ENCODE results near the gene IPO4. TPM values are rescaled to one million over a fixed set of nuclear protein-coding genes. Genes with fewer than 3 reads are reported as not detected.

The IPO4 gene
- total and polyA plus RNA-seq, 10 of the 15 experiments (the other 5 are each of a cell fraction or from before 2014, with no cell fraction given): 7.8 to 139 (median 37.6) TPM

DNA sequence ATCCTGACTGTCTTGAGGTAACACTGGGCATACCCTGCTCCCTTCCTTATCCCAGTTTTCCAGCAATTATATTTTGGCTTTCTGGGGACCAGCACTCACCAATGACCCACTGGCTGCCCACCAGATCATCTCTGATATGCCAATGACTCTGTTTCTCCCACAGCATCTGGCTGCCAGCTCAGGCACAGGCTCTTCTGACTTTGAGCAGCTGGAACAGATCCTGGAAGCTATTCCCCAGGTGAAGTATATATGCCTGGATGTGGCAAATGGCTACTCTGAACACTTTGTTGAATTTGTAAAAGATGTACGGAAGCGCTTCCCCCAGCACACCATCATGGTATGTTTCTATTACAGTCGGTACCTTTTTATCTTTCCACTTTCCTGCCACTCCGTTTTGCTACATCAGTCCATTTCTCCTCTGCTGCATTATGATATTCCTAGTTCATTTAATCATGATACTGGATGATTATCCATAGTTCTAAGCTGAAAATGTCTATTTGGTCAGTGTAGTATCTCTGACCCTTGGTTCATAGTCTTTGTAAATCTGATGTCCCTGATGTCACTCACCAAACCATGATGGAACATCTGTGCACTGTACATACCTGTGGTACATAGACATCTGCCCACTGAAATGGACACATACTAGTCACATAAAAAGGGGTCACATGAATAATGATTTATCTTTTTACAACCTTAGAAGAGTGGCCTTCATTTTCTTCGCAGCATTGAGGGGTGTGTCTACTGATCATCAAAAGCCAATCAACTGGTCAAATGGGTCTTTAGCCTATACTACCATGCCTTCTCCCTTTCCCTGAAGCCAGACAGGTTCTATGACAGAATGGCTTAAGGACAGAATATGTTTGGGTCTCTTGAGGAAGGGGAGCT is 47.4 kb upstream of the IPO4 start:
- BruUV-seq (replicated peaks): no TSS peak
- in situ Hi-C loops (cut with MboI) (no loop called here), intact Hi-C loops (cut with micrococcal nuclease; ENCODE audit: unreplicated experiment) (no loop called here)
- Histone ChIP-seq H3K4me1 (ENCODE audit: control insufficient read depth, insufficient read depth, low read length) (peaks cover 15% of the 10 kb centered on the region), H2AFZ (ENCODE audit: control insufficient read depth, low read depth, low read length) (no peak overlapping the region), H3K27ac (ENCODE audit: control insufficient read depth, insufficient read depth) (no peak overlapping the region), H3K9ac (ENCODE audit: control insufficient read depth, insufficient read depth, low read length) (no peak overlapping the region), H3K4me2 (ENCODE audit: control insufficient read depth, insufficient read depth) (no peak overlapping the region), H3K27me3 (replicated peaks in 1 of 2; ENCODE audit: control insufficient read depth in 2 of 2, insufficient read depth in 2 of 2, low read length in 1 of 2) (no peaks in the 10 kb centered on the region), H3K4me3 (no peak overlapping the region), H3K79me2 (ENCODE audit: control insufficient read depth, insufficient read depth, low read length) (peaks cover 35% of the 10 kb centered on the region), H3K36me3 (ENCODE audit: control insufficient read depth in 2 of 2, insufficient read depth in 2 of 2, low read length in 1 of 2) (peaks cover 11 to 50% of the 10 kb centered on the region in 2 experiments), H3K9me3 (replicated peaks; ENCODE audit: control insufficient read depth, insufficient read depth, low read length) (no peaks in the 10 kb centered on the region), H4K20me1 (ENCODE audit: control insufficient read depth, insufficient read depth) (no peaks in the 10 kb centered on the region)
- ChIA-PET SMC1A (ENCODE audit: uncharacterized antibody, unreplicated experiment) (interaction anchor here (0.6 to 2.8 kb wide), 8 partner anchors 16 to 188 kb away, joined by 3 to 12 read pairs (median 4); partner anchors contain the start of genes CHMP4A, IPO4 and MDP1), RAD21 (ENCODE audit: unreplicated experiment) (interaction anchor here (1.1 to 1.3 kb wide), 2 partner anchors 61 to 73 kb away, joined by 3 read pairs; no protein-coding TSS in a partner anchor), POLR2A (interaction anchor here (1.4 to 1.9 kb wide), 4 partner anchors 11 to 74 kb away, joined by 3 to 8 read pairs (median 6); partner anchors contain the start of genes IRF9 and MDP1), CTCF (interaction anchor here (0.7 to 3.0 kb wide), 9 partner anchors 20 to 128 kb away, joined by 3 to 11 read pairs (median 6); partner anchors contain the start of genes CHMP4A, CIDEB and MDP1)
- DNase-seq (ENCODE audit: low read depth, low spot score) (no peak), FAIRE-seq (no peak), ATAC-seq (no peak)
- WGBS (ENCODE audit: insufficient coverage, insufficient replicate concordance, low lambda C conversion rate, missing lambda C conversion rate): 91% methylated on average over 5 of the region's 5 CpGs
- TF ChIP-seq SUZ12 (IDR thresholded peaks at IDR 0.05; ENCODE audit: unreplicated experiment) (no peak), IKZF1 (conservative IDR thresholded peaks at IDR 0.05) (no peak), NFXL1 (IDR thresholded peaks at IDR 0.05; ENCODE audit: borderline replicate concordance) (no peak), IKZF2 (IDR thresholded peaks at IDR 0.05) (no peak), MYB (IDR thresholded peaks at IDR 0.05; ENCODE audit: borderline replicate concordance, low read depth, low read length) (no peak), BMI1 (IDR thresholded peaks at IDR 0.05; ENCODE audit: borderline replicate concordance) (no peak), ETV6 (conservative IDR thresholded peaks at IDR 0.05 in 1 of 2, IDR thresholded peaks at IDR 0.05 in 1 of 2; ENCODE audit: borderline replicate concordance in 1 of 2, low read depth in 1 of 2) (no peak), FOXM1 (IDR thresholded peaks at IDR 0.05; ENCODE audit: low read depth, low read length) (no peak), TAF1 (IDR thresholded peaks at IDR 0.05; ENCODE audit: borderline replicate concordance, low read depth, low read length) (no peak), DPF2 (IDR thresholded peaks at IDR 0.05) (no peak), TCF3 (IDR thresholded peaks at IDR 0.05; ENCODE audit: borderline replicate concordance, insufficient read depth, low read depth, low read length) (no peak)
- TF ChIP-seq, protein P1, sequence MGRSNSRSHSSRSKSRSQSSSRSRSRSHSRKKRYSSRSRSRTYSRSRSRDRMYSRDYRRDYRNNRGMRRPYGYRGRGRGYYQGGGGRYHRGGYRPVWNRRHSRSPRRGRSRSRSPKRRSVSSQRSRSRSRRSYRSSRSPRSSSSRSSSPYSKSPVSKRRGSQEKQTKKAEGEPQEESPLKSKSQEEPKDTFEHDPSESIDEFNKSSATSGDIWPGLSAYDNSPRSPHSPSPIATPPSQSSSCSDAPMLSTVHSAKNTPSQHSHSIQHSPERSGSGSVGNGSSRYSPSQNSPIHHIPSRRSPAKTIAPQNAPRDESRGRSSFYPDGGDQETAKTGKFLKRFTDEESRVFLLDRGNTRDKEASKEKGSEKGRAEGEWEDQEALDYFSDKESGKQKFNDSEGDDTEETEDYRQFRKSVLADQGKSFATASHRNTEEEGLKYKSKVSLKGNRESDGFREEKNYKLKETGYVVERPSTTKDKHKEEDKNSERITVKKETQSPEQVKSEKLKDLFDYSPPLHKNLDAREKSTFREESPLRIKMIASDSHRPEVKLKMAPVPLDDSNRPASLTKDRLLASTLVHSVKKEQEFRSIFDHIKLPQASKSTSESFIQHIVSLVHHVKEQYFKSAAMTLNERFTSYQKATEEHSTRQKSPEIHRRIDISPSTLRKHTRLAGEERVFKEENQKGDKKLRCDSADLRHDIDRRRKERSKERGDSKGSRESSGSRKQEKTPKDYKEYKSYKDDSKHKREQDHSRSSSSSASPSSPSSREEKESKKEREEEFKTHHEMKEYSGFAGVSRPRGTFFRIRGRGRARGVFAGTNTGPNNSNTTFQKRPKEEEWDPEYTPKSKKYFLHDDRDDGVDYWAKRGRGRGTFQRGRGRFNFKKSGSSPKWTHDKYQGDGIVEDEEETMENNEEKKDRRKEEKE (IDR thresholded peaks at IDR 0.05): no peak
- TF ChIP-seq, protein P2, sequence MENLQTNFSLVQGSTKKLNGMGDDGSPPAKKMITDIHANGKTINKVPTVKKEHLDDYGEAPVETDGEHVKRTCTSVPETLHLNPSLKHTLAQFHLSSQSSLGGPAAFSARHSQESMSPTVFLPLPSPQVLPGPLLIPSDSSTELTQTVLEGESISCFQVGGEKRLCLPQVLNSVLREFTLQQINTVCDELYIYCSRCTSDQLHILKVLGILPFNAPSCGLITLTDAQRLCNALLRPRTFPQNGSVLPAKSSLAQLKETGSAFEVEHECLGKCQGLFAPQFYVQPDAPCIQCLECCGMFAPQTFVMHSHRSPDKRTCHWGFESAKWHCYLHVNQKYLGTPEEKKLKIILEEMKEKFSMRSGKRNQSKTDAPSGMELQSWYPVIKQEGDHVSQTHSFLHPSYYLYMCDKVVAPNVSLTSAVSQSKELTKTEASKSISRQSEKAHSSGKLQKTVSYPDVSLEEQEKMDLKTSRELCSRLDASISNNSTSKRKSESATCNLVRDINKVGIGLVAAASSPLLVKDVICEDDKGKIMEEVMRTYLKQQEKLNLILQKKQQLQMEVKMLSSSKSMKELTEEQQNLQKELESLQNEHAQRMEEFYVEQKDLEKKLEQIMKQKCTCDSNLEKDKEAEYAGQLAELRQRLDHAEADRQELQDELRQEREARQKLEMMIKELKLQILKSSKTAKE (IDR thresholded peaks at IDR 0.05; ENCODE audit: low read depth, poor library complexity, severe bottlenecking): no peak

All from GM12878 (cell line).